SU-DHL-6 (cell line): Measurements from ENCODE around the gene MFAP3.

ENCODE experiments used
- H2AFZ ChIP-seq: fragments of 200-600 bp; sonication (generic); 2 replicates; pipeline ENCODE4 v1.6.1; 2014; ENCODE audit warnings: low read depth, mild to moderate bottlenecking, moderate library complexity, mixed read lengths, antibody characterized with exemption, low read length; ENCODE audit not compliant: severe bottlenecking
- H3F3A ChIP-seq: fragments of 200-600 bp; shearing (Covaris generic); 2 replicates; pipeline ENCODE4 v1.6.0; 2016; ENCODE audit warnings: antibody characterized with exemption, mild to moderate bottlenecking; ENCODE audit not compliant: insufficient read depth
- H3K27ac ChIP-seq: fragments of 200-600 bp; sonication (generic); 2 replicates; pipeline ENCODE4 v1.5.1; 2016; ENCODE audit warnings: low read depth, mild to moderate bottlenecking, low read length, moderate library complexity, mixed read lengths
- H3K27me3 ChIP-seq: fragments of 200-600 bp; sonication (generic), shearing (Covaris generic); 2 replicates; pipeline ENCODE4 v1.6.0; 2014; ENCODE audit warnings: mild to moderate bottlenecking, low read length
- H3K36me3 ChIP-seq: fragments of 200-600 bp; sonication (generic); 2 replicates; pipeline ENCODE4 v1.6.1; 2014; ENCODE audit warnings: mild to moderate bottlenecking, low read length, mixed read lengths
- H3K4me2 ChIP-seq: fragments of 300-600, 200-600 bp; shearing (Covaris generic), sonication (generic); 2 replicates; pipeline ENCODE4 v1.6.0; 2014; ENCODE audit warnings: low read length, low read depth, mild to moderate bottlenecking; ENCODE audit not compliant: poor library complexity, severe bottlenecking
- H3K4me3 ChIP-seq: fragments of 200-600 bp; sonication (generic); 2 replicates; pipeline ENCODE4 v1.5.1; 2014; ENCODE audit warnings: antibody characterized with exemption, low read length, mild to moderate bottlenecking, mixed read lengths; ENCODE audit not compliant: insufficient read depth, poor library complexity, severe bottlenecking
- H3K79me2 ChIP-seq: fragments of 200-600 bp; sonication (generic); 2 replicates; pipeline ENCODE4 v1.6.1; 2014; ENCODE audit warnings: mild to moderate bottlenecking, low read length, moderate library complexity; ENCODE audit not compliant: insufficient read depth
- H3K9ac ChIP-seq: fragments of 200-600 bp; sonication (generic); 2 replicates; pipeline ENCODE4 v1.7.0; 2014; ENCODE audit warnings: mild to moderate bottlenecking, low read length
- H3K9me2 ChIP-seq: fragments of 200-600 bp; sonication (generic); replicated peaks from 2 replicates; pipeline ENCODE4 v1.6.1; 2014; ENCODE audit warnings: low read length; ENCODE audit not compliant: insufficient read depth
- H3K9me3 ChIP-seq: fragments of 200-600 bp; sonication (generic); 2 replicates; pipeline ENCODE4 v1.6.1; 2014; ENCODE audit warnings: low read length, mixed read lengths; ENCODE audit not compliant: insufficient read depth
- H4K20me1 ChIP-seq: fragments of 200-600 bp; sonication (generic); 2 replicates; pipeline ENCODE4 v1.6.1; 2014; ENCODE audit warnings: low read depth, mild to moderate bottlenecking, antibody characterized with exemption, low read length, moderate library complexity, mixed read lengths
- CTCF ChIP-seq: fragments of 200-600 bp; sonication (generic); IDR thresholded peaks from one replicate; pipeline ENCODE4 v1.5.1; 2017; ENCODE audit warnings: antibody characterized with exemption, mild to moderate bottlenecking, low read length, moderate library complexity; ENCODE audit not compliant: insufficient read depth, poor library complexity, severe bottlenecking
- EZH2phosphoT487 ChIP-seq: fragments of 200-600 bp; sonication (generic), shearing (Covaris generic); conservative IDR thresholded peaks from 2 replicates; pipeline ENCODE4 v1.6.1; 2018; ENCODE audit warnings: mild to moderate bottlenecking, antibody characterized with exemption, low read length, moderate library complexity, mixed read lengths

The MFAP3 gene

GRCh38 chr5:154059583-154059982 lies 20.8 kb downstream of the MFAP3 start:
- H3K9me3 ChIP-seq: no peaks in the 10 kb centered on the region
- H4K20me1 ChIP-seq: peaks cover 11% of the 10 kb centered on the region; the same call in 1 of the 2 replicates
- H3K79me2 ChIP-seq: no peaks in the 10 kb centered on the region
- no peaks in the 10 kb centered on the region for H3F3A ChIP-seq
- peaks cover 4% of the 10 kb centered on the region; the same call in 1 of the 2 replicates for H3K36me3 ChIP-seq
- H2AFZ ChIP-seq: no peak overlapping the region
- TF ChIP-seq CTCF (no peak), EZH2phosphoT487 (no peak)
- H3K9me2 ChIP-seq: no peaks in the 10 kb centered on the region
- no peaks in the 10 kb centered on the region for H3K27me3 ChIP-seq
- no peak overlapping the region for H3K9ac ChIP-seq
- H3K4me3 ChIP-seq: no peak overlapping the region
- no peak overlapping the region for H3K27ac ChIP-seq
- H3K4me2 ChIP-seq: no peak overlapping the region

GRCh38 chr5:154060606-154061005 lies 21.8 kb downstream of the MFAP3 start:
- Histone ChIP-seq H3K9me3 (no peaks in the 10 kb centered on the region), H3F3A (no peaks in the 10 kb centered on the region)

GRCh38 chr5:154063372-154063771 lies 24.6 kb downstream of the MFAP3 start:
- H3K9ac ChIP-seq: no peak overlapping the region
- H3K27me3 ChIP-seq: no peaks in the 10 kb centered on the region
- H3K27ac ChIP-seq: no peak overlapping the region
- H3K4me3 ChIP-seq: no peak overlapping the region
- no peaks in the 10 kb centered on the region for H3K9me2 ChIP-seq
- H2AFZ ChIP-seq: no peak overlapping the region
- H3F3A ChIP-seq: no peaks in the 10 kb centered on the region
- TF ChIP-seq EZH2phosphoT487: no peak
- TF ChIP-seq CTCF: no peak
- H3K9me3 ChIP-seq: no peaks in the 10 kb centered on the region
- H3K4me2 ChIP-seq: no peak overlapping the region
- H3K36me3 ChIP-seq: no peaks in the 10 kb centered on the region
- H4K20me1 ChIP-seq: no peaks in the 10 kb centered on the region
- H3K79me2 ChIP-seq: no peaks in the 10 kb centered on the region

More at GRCh38 chr5:154060606-154061005, 21.8 kb downstream of the MFAP3 start:
- Histone ChIP-seq H4K20me1 (peaks cover 9% of the 10 kb centered on the region; the same call in 1 of the 2 replicates), H3K27ac (no peak overlapping the region), H3K9me2 (no peaks in the 10 kb centered on the region), H3K36me3 (no peaks in the 10 kb centered on the region), H3K4me3 (no peak overlapping the region), H3K27me3 (no peaks in the 10 kb centered on the region), H2AFZ (no peak overlapping the region), H3K4me2 (no peak overlapping the region), H3K9ac (no peak overlapping the region), H3K79me2 (no peaks in the 10 kb centered on the region)
- TF ChIP-seq EZH2phosphoT487: no peak
- TF ChIP-seq CTCF: no peak
